H1 (cell line): ENCODE results near the gene TRIM27.

Source experiments
- BCL11A ChIP-seq, 2 experiments: IDR thresholded peaks; one replicate each; pipeline ENCODE4 v1.6.1; 2011; ENCODE audit warnings: low read depth in 2 of 2, low read length in 2 of 2, mild to moderate bottlenecking in 2 of 2
- CHD2 ChIP-seq: IDR thresholded peaks from 2 replicates; pipeline ENCODE4 v1.6.1; 2012; ENCODE audit warnings: low read length, improper control_type of control experiment

- TF ChIP-seq CHD2 = no peak
- TF ChIP-seq BCL11A (IDR thresholded peaks at IDR 0.05; ENCODE audit: low read depth in 2 of 2, low read length in 2 of 2) = no peak
Observed at GRCh38 chr6:28897369-28897745, 26.4 kb downstream of the TRIM27 start.
